ENCODE measurements around the gene PPP4R2. TPM values are rescaled to one million over a fixed set of nuclear protein-coding genes. Genes with fewer than 3 reads are reported as not detected.

PPP4R2 gene
- total and polyA plus RNA-seq, 2 experiments from 2014 or later: 51.0 to 91.4 TPM

- TF ChIP-seq EZH2phosphoT487 (IDR thresholded peaks at IDR 0.05; ENCODE audit: low read depth, severe bottlenecking, unreplicated experiment) (no peak), EZH2 (IDR thresholded peaks at IDR 0.05; ENCODE audit: borderline replicate concordance) (no peak), CTCF (IDR thresholded peaks at IDR 0.05; ENCODE audit: poor library complexity) (no peak)
Observed at GRCh38 chr3:73009750-73010149, 13.1 kb downstream of the PPP4R2 start.

DNA sequence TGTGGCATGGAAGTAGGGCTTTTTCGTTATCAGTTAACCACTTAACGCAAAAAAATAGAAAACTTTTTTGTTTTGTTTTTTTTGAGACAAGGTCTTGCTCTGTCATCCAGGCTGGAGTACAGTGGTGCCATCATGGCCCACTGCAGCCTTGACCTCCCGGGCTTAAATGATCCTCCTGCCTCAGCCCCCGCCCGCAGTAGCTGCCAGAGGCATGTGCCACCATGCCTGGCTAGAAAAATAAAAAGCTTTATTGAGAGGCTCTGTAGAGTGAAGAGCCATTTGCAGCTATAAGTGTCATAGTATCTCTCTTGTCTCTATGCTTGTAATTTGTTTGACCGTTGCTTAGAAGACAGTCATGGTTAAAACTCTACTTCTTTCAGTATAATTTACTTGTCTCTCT lies 13.5 kb downstream of the PPP4R2 start:
- no peak overlapping the region for H3K4me3 ChIP-seq
- no peak overlapping the region for H3K4me2 ChIP-seq
- WGBS (ENCODE audit: low lambda C conversion rate, missing lambda C conversion rate): 94% methylated on average over 6 of the region's 6 CpGs
- H3K79me2 ChIP-seq: no peaks in the 10 kb centered on the region
- TF ChIP-seq EZH2phosphoT487 (IDR thresholded peaks at IDR 0.05; ENCODE audit: low read depth, severe bottlenecking, unreplicated experiment): no peak
- no peak for TF ChIP-seq EZH2 (IDR thresholded peaks at IDR 0.05; ENCODE audit: borderline replicate concordance)
- TF ChIP-seq CTCF (IDR thresholded peaks at IDR 0.05; ENCODE audit: poor library complexity): no peak
- DNase-seq (ENCODE audit: low spot score): no peak
- H3K9me3 ChIP-seq (ENCODE audit: low read depth): no peaks in the 10 kb centered on the region
- no peak overlapping the region for H2AFZ ChIP-seq
- no peaks in the 10 kb centered on the region for H3K36me3 ChIP-seq (replicated peaks; ENCODE audit: insufficient read depth, low read depth)
- H3K27me3 ChIP-seq: no peaks in the 10 kb centered on the region
- no peaks in the 10 kb centered on the region for H3K9me2 ChIP-seq (replicated peaks; ENCODE audit: insufficient read depth)
- H3K4me1 ChIP-seq (ENCODE audit: insufficient read depth): peaks cover 23% of the 10 kb centered on the region
- no peak overlapping the region for H3K27ac ChIP-seq
- H4K20me1 ChIP-seq (ENCODE audit: insufficient read depth, poor library complexity, severe bottlenecking): peaks cover 100% of the 10 kb centered on the region

More at GRCh38 chr3:73009750-73010149, 13.1 kb downstream of the PPP4R2 start:
- no peaks in the 10 kb centered on the region for H3K9me2 ChIP-seq (replicated peaks; ENCODE audit: insufficient read depth)
- H3K4me3 ChIP-seq: no peak overlapping the region
- no peaks in the 10 kb centered on the region for H3K9me3 ChIP-seq (ENCODE audit: low read depth)
- no peaks in the 10 kb centered on the region for H3K27me3 ChIP-seq
- no peaks in the 10 kb centered on the region for H3K79me2 ChIP-seq
- peaks cover 100% of the 10 kb centered on the region for H4K20me1 ChIP-seq (ENCODE audit: insufficient read depth, poor library complexity, severe bottlenecking)
- no peak overlapping the region for H3K4me2 ChIP-seq
- H2AFZ ChIP-seq: no peak overlapping the region
- H3K27ac ChIP-seq: no peak overlapping the region
- WGBS (ENCODE audit: low lambda C conversion rate, missing lambda C conversion rate): 84% methylated on average over 3 of the region's 3 CpGs
- H3K36me3 ChIP-seq (replicated peaks; ENCODE audit: insufficient read depth, low read depth): no peaks in the 10 kb centered on the region
- no peak for DNase-seq (ENCODE audit: low spot score)
- peaks cover 23% of the 10 kb centered on the region for H3K4me1 ChIP-seq (ENCODE audit: insufficient read depth)

GRCh38 chr3:73018298-73018697 lies 21.7 kb downstream of the PPP4R2 start:
- no peak for TF ChIP-seq EZH2phosphoT487 (IDR thresholded peaks at IDR 0.05; ENCODE audit: low read depth, severe bottlenecking, unreplicated experiment)
- no peak for TF ChIP-seq CTCF (IDR thresholded peaks at IDR 0.05; ENCODE audit: poor library complexity)
- TF ChIP-seq EZH2 (IDR thresholded peaks at IDR 0.05; ENCODE audit: borderline replicate concordance): no peak
- Histone ChIP-seq H3K27ac (no peak overlapping the region), H3K36me3 (replicated peaks; ENCODE audit: insufficient read depth, low read depth) (no peaks in the 10 kb centered on the region), H3K4me3 (no peak overlapping the region), H3K4me1 (ENCODE audit: insufficient read depth) (no peaks in the 10 kb centered on the region), H4K20me1 (ENCODE audit: insufficient read depth, poor library complexity, severe bottlenecking) (peaks cover 98% of the 10 kb centered on the region), H3K9me2 (replicated peaks; ENCODE audit: insufficient read depth) (no peaks in the 10 kb centered on the region), H3K4me2 (no peak overlapping the region), H3K79me2 (no peaks in the 10 kb centered on the region), H2AFZ (no peak overlapping the region), H3K9me3 (ENCODE audit: low read depth) (no peaks in the 10 kb centered on the region), H3K27me3 (no peaks in the 10 kb centered on the region)
- WGBS (ENCODE audit: low lambda C conversion rate, missing lambda C conversion rate): 96% methylated on average over 4 of the region's 4 CpGs
- no peak for DNase-seq (ENCODE audit: low spot score)

Data from hepatocyte (in vitro differentiated cells).